Measurements from ENCODE around the gene EIF4E. TPM values are rescaled to one million over a fixed set of nuclear protein-coding genes. Genes with fewer than 3 reads are reported as not detected.
"Not testable (repeated sequence)": the region's sequence is repeated elsewhere in the genome, so short reads cannot be mapped to it uniquely, and the experiment has no call there.

EIF4E gene
- total RNA-seq, 2 donors from 2014 or later, result 70.5 to 80.1 TPM

GRCh38 chr4:98890702-98891455, 38.1 kb downstream of the EIF4E start:
- DNase-seq (no peak), ATAC-seq (replicated peaks in 1 of 2) (no peak)
- no peaks in the 10 kb centered on the region for H3K27me3 Mint-ChIP-seq (ENCODE audit: low read depth)
- H3K4me3 Mint-ChIP-seq, result no peak overlapping the region
- H3K36me3 Mint-ChIP-seq (ENCODE audit: insufficient read depth in 2 of 2), result peaks cover 6 to 44% of the 10 kb centered on the region in 2 donors
- no peak overlapping the region for H3K27ac Mint-ChIP-seq
- H3K4me1 Mint-ChIP-seq (ENCODE audit: low read depth), result peaks cover 8% of the 10 kb centered on the region
- no peaks in the 10 kb centered on the region for H3K9me3 Mint-ChIP-seq

- DNase-seq, result no peak
- no peaks in the 10 kb centered on the region for H3K4me1 Mint-ChIP-seq (ENCODE audit: low read depth)
- no peaks in the 10 kb centered on the region for H3K27me3 Mint-ChIP-seq (ENCODE audit: low read depth)
- ATAC-seq (replicated peaks in 1 of 2), result no peak
- H3K4me3 Mint-ChIP-seq, result no peak overlapping the region
- no peaks in the 10 kb centered on the region for H3K9me3 Mint-ChIP-seq
- H3K27ac Mint-ChIP-seq, result no peak overlapping the region
- H3K36me3 Mint-ChIP-seq (ENCODE audit: insufficient read depth in 2 of 2), result peaks cover 1 to 41% of the 10 kb centered on the region in 2 donors
Observed at GRCh38 chr4:98887145-98887544, 41.8 kb downstream of the EIF4E start.

- ATAC-seq (replicated peaks in 1 of 2); H3K9me3 Mint-ChIP-seq; H3K4me3 Mint-ChIP-seq; H3K27me3 Mint-ChIP-seq (ENCODE audit: low read depth); H3K4me1 Mint-ChIP-seq (ENCODE audit: low read depth); H3K27ac Mint-ChIP-seq; DNase-seq: not testable (repeated sequence)
- H3K36me3 Mint-ChIP-seq (ENCODE audit: insufficient read depth in 2 of 2), result peaks cover 3 to 35% of the 10 kb centered on the region in 2 donors
Observed at GRCh38 chr4:98886382-98886781, 42.6 kb downstream of the EIF4E start.

- not testable (repeated sequence) for H3K27ac Mint-ChIP-seq, DNase-seq
Observed at GRCh38 chr4:98880884-98881283, 48.0 kb downstream of the EIF4E start.

GRCh38 chr4:98879515-98879914, 49.4 kb downstream of the EIF4E start:
- Mint-ChIP-seq H3K4me3 (no peak overlapping the region), H3K36me3 (ENCODE audit: insufficient read depth in 2 of 2) (peaks cover 2 to 5% of the 10 kb centered on the region in 2 donors), H3K27me3 (ENCODE audit: low read depth) (no peaks in the 10 kb centered on the region), H3K4me1 (ENCODE audit: low read depth) (no peaks in the 10 kb centered on the region), H3K27ac (peak overlapping the region; percentile 16), H3K9me3 (no peaks in the 10 kb centered on the region)
- ATAC-seq (replicated peaks in 1 of 2) (peak in 1 of 2 donors; percentile 48), DNase-seq (no peak)

More at GRCh38 chr4:98880884-98881283, 48.0 kb downstream of the EIF4E start:
- H3K27me3 Mint-ChIP-seq (ENCODE audit: low read depth); H3K4me3 Mint-ChIP-seq; H3K9me3 Mint-ChIP-seq; H3K4me1 Mint-ChIP-seq (ENCODE audit: low read depth); ATAC-seq (replicated peaks in 1 of 2): not testable (repeated sequence)
- H3K36me3 Mint-ChIP-seq (ENCODE audit: insufficient read depth in 2 of 2), result peaks cover 2 to 12% of the 10 kb centered on the region in 2 donors

- H3K27me3 Mint-ChIP-seq (ENCODE audit: low read depth), result no peaks in the 10 kb centered on the region
- ATAC-seq (replicated peaks in 1 of 2) (no peak), DNase-seq (no peak)
- H3K4me1 Mint-ChIP-seq (ENCODE audit: low read depth), result peaks cover 8% of the 10 kb centered on the region
- no peaks in the 10 kb centered on the region for H3K36me3 Mint-ChIP-seq (ENCODE audit: insufficient read depth in 2 of 2)
- no peak overlapping the region for H3K27ac Mint-ChIP-seq
- H3K4me3 Mint-ChIP-seq, result no peak overlapping the region
- H3K9me3 Mint-ChIP-seq, result peaks cover 2 to 5% of the 10 kb centered on the region in 2 donors
Observed at GRCh38 chr4:98873059-98873458, 55.9 kb downstream of the EIF4E start.

GRCh38 chr4:98872120-98872906, 56.6 kb downstream of the EIF4E start:
- not testable (repeated sequence) for DNase-seq; H3K36me3 Mint-ChIP-seq (ENCODE audit: insufficient read depth in 2 of 2); H3K9me3 Mint-ChIP-seq; ATAC-seq (replicated peaks in 1 of 2); H3K4me1 Mint-ChIP-seq (ENCODE audit: low read depth); H3K27ac Mint-ChIP-seq; H3K27me3 Mint-ChIP-seq (ENCODE audit: low read depth); H3K4me3 Mint-ChIP-seq

GRCh38 chr4:98867648-98868047, 61.3 kb downstream of the EIF4E start:
- H3K4me3 Mint-ChIP-seq, result no peak overlapping the region
- no peaks in the 10 kb centered on the region for H3K27me3 Mint-ChIP-seq (ENCODE audit: low read depth)
- ATAC-seq (replicated peaks in 1 of 2) (no peak), DNase-seq (no peak)
- H3K9me3 Mint-ChIP-seq, result no peaks in the 10 kb centered on the region
- H3K4me1 Mint-ChIP-seq (ENCODE audit: low read depth), result peaks cover 11% of the 10 kb centered on the region
- H3K27ac Mint-ChIP-seq, result no peak overlapping the region
- H3K36me3 Mint-ChIP-seq (ENCODE audit: insufficient read depth in 2 of 2), result no peaks in the 10 kb centered on the region

- H3K36me3 Mint-ChIP-seq (ENCODE audit: insufficient read depth in 2 of 2), result no peaks in the 10 kb centered on the region
- no peaks in the 10 kb centered on the region for H3K9me3 Mint-ChIP-seq
- peaks cover 8% of the 10 kb centered on the region for H3K4me1 Mint-ChIP-seq (ENCODE audit: low read depth)
- peak overlapping the region in 1 of 2 donors; percentile 2 for H3K4me3 Mint-ChIP-seq
- peak; percentile 48 to 61 for ATAC-seq (replicated peaks in 1 of 2)
- H3K27me3 Mint-ChIP-seq (ENCODE audit: low read depth), result no peaks in the 10 kb centered on the region
- no peak for DNase-seq
- H3K27ac Mint-ChIP-seq, result peak overlapping the region; percentile 22
Observed at GRCh38 chr4:98865059-98865458, 63.9 kb downstream of the EIF4E start.

- peak overlapping the region; percentile 22 for H3K27ac Mint-ChIP-seq
- no peaks in the 10 kb centered on the region for H3K36me3 Mint-ChIP-seq (ENCODE audit: insufficient read depth in 2 of 2)
- no peaks in the 10 kb centered on the region for H3K27me3 Mint-ChIP-seq (ENCODE audit: low read depth)
- no peaks in the 10 kb centered on the region for H3K9me3 Mint-ChIP-seq
- H3K4me3 Mint-ChIP-seq, result peak overlapping the region in 1 of 2 donors; percentile 2
- DNase-seq (peak; percentile 33 to 45), ATAC-seq (replicated peaks in 1 of 2) (peak; percentile 62 to 91)
- peaks cover 8% of the 10 kb centered on the region for H3K4me1 Mint-ChIP-seq (ENCODE audit: low read depth)
Observed at GRCh38 chr4:98864560-98864959, 64.4 kb downstream of the EIF4E start.

- H3K36me3 Mint-ChIP-seq (ENCODE audit: insufficient read depth in 2 of 2), result no peaks in the 10 kb centered on the region
- no peaks in the 10 kb centered on the region for H3K27me3 Mint-ChIP-seq (ENCODE audit: low read depth)
- no peak overlapping the region for H3K4me3 Mint-ChIP-seq
- H3K4me1 Mint-ChIP-seq (ENCODE audit: low read depth), result peaks cover 8% of the 10 kb centered on the region
- DNase-seq, result no peak
- ATAC-seq (replicated peaks in 1 of 2), result no peak
- H3K27ac Mint-ChIP-seq, result no peak overlapping the region
- no peaks in the 10 kb centered on the region for H3K9me3 Mint-ChIP-seq
Observed at GRCh38 chr4:98862371-98862770, 66.6 kb downstream of the EIF4E start.

GRCh38 chr4:98861100-98861884, 67.6 kb downstream of the EIF4E start:
- Mint-ChIP-seq H3K27ac (no peak overlapping the region), H3K9me3 (no peaks in the 10 kb centered on the region), H3K36me3 (ENCODE audit: insufficient read depth in 2 of 2) (no peaks in the 10 kb centered on the region), H3K27me3 (ENCODE audit: low read depth) (no peaks in the 10 kb centered on the region), H3K4me3 (no peak overlapping the region), H3K4me1 (ENCODE audit: low read depth) (peaks cover 8% of the 10 kb centered on the region)
- no peak for DNase-seq
- ATAC-seq (replicated peaks in 1 of 2), result no peak

GRCh38 chr4:98851806-98852205, 77.1 kb downstream of the EIF4E start:
- DNase-seq (no peak), ATAC-seq (replicated peaks in 1 of 2) (no peak)
- no peaks in the 10 kb centered on the region for H3K4me1 Mint-ChIP-seq (ENCODE audit: low read depth)
- peaks cover 0 to 6% of the 10 kb centered on the region in 2 donors for H3K36me3 Mint-ChIP-seq (ENCODE audit: insufficient read depth in 2 of 2)
- H3K4me3 Mint-ChIP-seq, result no peak overlapping the region
- no peaks in the 10 kb centered on the region for H3K9me3 Mint-ChIP-seq
- H3K27ac Mint-ChIP-seq, result no peak overlapping the region
- peaks cover 22% of the 10 kb centered on the region for H3K27me3 Mint-ChIP-seq (ENCODE audit: low read depth)
